Sciatic nerve (tissue), 2 donors: ENCODE results near the gene KCNK15. TPM values are rescaled to one million over a fixed set of nuclear protein-coding genes. Genes with fewer than 3 reads are reported as not detected.

Experiments used
- ATAC-seq: fragments of 200-7000 bp; cut with Tn5 transposase; one replicate; pipeline ENCODE4 v1.9.1; 2020; ENCODE audit warnings: mild to moderate bottlenecking, moderate library complexity
- DNase-seq: peaks from one replicate; pipeline ENCODE4 v3.0.0-alpha.2; 2020; ENCODE audit warnings: low spot score
- intact Hi-C: fragments of 100-400 bp; cut with DNase I; formaldehyde crosslinking; loops from one replicate; pipeline ENCODE4 v1.14.2; 2022
- total RNA-seq: library from RNA; stranded (reverse); fragmentation: NEBNext Ultra II Directional; extraction: Animal tissue kit (Norgen Biotek cat#: 25700); gene quantifications from one replicate; pipeline ENCODE4 v1.2.1, GENCODE V29; 2021
- donor health status: DM: no; HTN: no; CAD: no.
- donor health status: DM: no; HTN: no; CAD: no.

KCNK15 gene
- total RNA-seq, 1 donor from 2014 or later, result 3.2 TPM

GRCh38 chr20:44730441-44730840 lies 15.2 kb upstream of the KCNK15 start:
- intact Hi-C loops, result no loop called here

GRCh38 chr20:44731657-44732056 lies 14.0 kb upstream of the KCNK15 start:
- intact Hi-C loops, result no loop called here
- ATAC-seq (no peak), DNase-seq (no peak)

More at GRCh38 chr20:44730441-44730840, 15.2 kb upstream of the KCNK15 start:
- ATAC-seq (no peak), DNase-seq (no peak)

GRCh38 chr20:44732327-44732726 lies 13.3 kb upstream of the KCNK15 start:
- ATAC-seq, result no peak
- no peak for DNase-seq
- intact Hi-C loops, result no loop called here

GRCh38 chr20:44733341-44734069 lies 12.2 kb upstream of the KCNK15 start:
- intact Hi-C loops, result loop anchor here (1.0 kb wide), 1 partner anchor 48 kb away; no protein-coding TSS in a partner anchor
- ATAC-seq (peak; percentile 41), DNase-seq (peak; percentile 84)

- ATAC-seq (no peak), DNase-seq (no peak)
- intact Hi-C loops, result no loop called here
Measured at GRCh38 chr20:44734938-44735337, 10.7 kb upstream of the KCNK15 start.

- intact Hi-C loops, result no loop called here
- DNase-seq (no peak), ATAC-seq (no peak)
Measured at GRCh38 chr20:44735816-44736169, 9.9 kb upstream of the KCNK15 start.

GRCh38 chr20:44736170-44737021 lies 9.3 kb upstream of the KCNK15 start:
- DNase-seq (peak; percentile 71), ATAC-seq (peak; percentile 93)
- intact Hi-C loops, result no loop called here

- intact Hi-C loops, result no loop called here
Measured at GRCh38 chr20:44737116-44737515, 8.5 kb upstream of the KCNK15 start.

GRCh38 chr20:44738813-44739477 lies 6.7 kb upstream of the KCNK15 start:
- intact Hi-C loops, result no loop called here
- ATAC-seq (peak; percentile 83), DNase-seq (peak; percentile 75)

More at GRCh38 chr20:44737116-44737515, 8.5 kb upstream of the KCNK15 start:
- DNase-seq (no peak), ATAC-seq (no peak)

GRCh38 chr20:44739942-44740341 lies 5.7 kb upstream of the KCNK15 start:
- DNase-seq (no peak), ATAC-seq (no peak)
- intact Hi-C loops, result no loop called here

- DNase-seq (no peak), ATAC-seq (no peak)
Measured at GRCh38 chr20:44742304-44743079, 3.2 kb upstream of the KCNK15 start.

GRCh38 chr20:44743080-44743701 lies 2.5 kb upstream of the KCNK15 start:
- intact Hi-C loops, result no loop called here
- no peak for DNase-seq
- ATAC-seq, result no peak

More at GRCh38 chr20:44742304-44743079, 3.2 kb upstream of the KCNK15 start:
- intact Hi-C loops, result no loop called here

- ATAC-seq, result no peak
- intact Hi-C loops, result no loop called here
Measured at GRCh38 chr20:44743916-44744655, 1.6 kb upstream of the KCNK15 start.

GRCh38 chr20:44745122-44745597 lies 505 bp upstream of the KCNK15 start:
- ATAC-seq (no peak), DNase-seq (no peak)
- intact Hi-C loops, result loop anchor here (5.0 kb wide), 1 partner anchor 122 kb away; no protein-coding TSS in a partner anchor

More at GRCh38 chr20:44743916-44744655, 1.6 kb upstream of the KCNK15 start:
- no peak for DNase-seq

GRCh38 chr20:44746367-44747165 lies 901 bp downstream of the KCNK15 start:
- ATAC-seq, result no peak
- intact Hi-C loops, result loop anchor here (5.0 kb wide), 1 partner anchor 121 kb away; no protein-coding TSS in a partner anchor
- no peak for DNase-seq

- DNase-seq (peak; percentile 86), ATAC-seq (peak; percentile 65)
- intact Hi-C loops, result loop anchor here (5.0 kb wide), 1 partner anchor 120 kb away; no protein-coding TSS in a partner anchor
Measured at GRCh38 chr20:44747166-44748004, 1.7 kb downstream of the KCNK15 start.
